Natural killer cell (primary cell): Measurements from ENCODE around the gene SNAPC1. TPM values are rescaled to one million over a fixed set of nuclear protein-coding genes. Genes with fewer than 3 reads are reported as not detected.
A peak's percentile ranks its signal among the peaks of the same experiment; 100 is the strongest.

Experiments
- ATAC-seq, 3 donors: fragments of 150-1000 bp in 2 of 3; fragments of 200-7000 bp in 1 of 3; cut with Tn5 transposase; 1 replicate in 1 of 3; 2 replicates in 2 of 3; pipeline ENCODE4 v1.10.0; 2021; ENCODE audit warnings: mild to moderate bottlenecking in 2 of 3, moderate library complexity in 2 of 3
- DNase-seq, 2 donors: peaks; one replicate each; pipeline versions ENCODE4 v3.0.0 to v3.0.0-alpha.2; 2013 to 2021; ENCODE audit warnings: mixed read lengths in 1 of 2
- H3K27ac ChIP-seq: one replicate; pipeline ENCODE4 v1.5.1; 2013; ENCODE audit warnings: mild to moderate bottlenecking, low read length
- H3K27me3 ChIP-seq: one replicate; pipeline ENCODE4 v1.6.1; 2013; ENCODE audit warnings: low read length; ENCODE audit not compliant: control insufficient read depth, insufficient read depth
- H3K36me3 ChIP-seq: one replicate; pipeline ENCODE4 v1.6.1; 2013; ENCODE audit warnings: low read length; ENCODE audit not compliant: control insufficient read depth, insufficient read depth
- H3K4me1 ChIP-seq: one replicate; pipeline ENCODE4 v1.6.1; 2013; ENCODE audit warnings: low read length; ENCODE audit not compliant: control insufficient read depth, insufficient read depth
- H3K4me3 ChIP-seq: one replicate; pipeline ENCODE4 v1.5.1; 2013; ENCODE audit warnings: low read length
- H3K9me3 ChIP-seq: one replicate; pipeline ENCODE4 v1.6.1; 2013; ENCODE audit warnings: low read length; ENCODE audit not compliant: control insufficient read depth, insufficient read depth
- H3K27ac Mint-ChIP-seq, 2 donors: one replicate each; pipeline ENCODE4 v1.8.0; 2022; ENCODE audit warnings: mild to moderate bottlenecking in 2 of 2, mixed read lengths in 2 of 2, moderate library complexity in 1 of 2
- H3K27me3 Mint-ChIP-seq, 2 donors: one replicate each; pipeline ENCODE4 v1.8.0; 2022; ENCODE audit warnings: low read depth in 2 of 2, mixed read lengths in 2 of 2
- H3K36me3 Mint-ChIP-seq: one replicate; pipeline ENCODE4 v1.8.0; 2022; ENCODE audit warnings: mixed read lengths
- H3K4me1 Mint-ChIP-seq, 2 donors: one replicate each; pipeline ENCODE4 v1.8.0; 2022; ENCODE audit warnings: mixed read lengths in 2 of 2
- H3K4me3 Mint-ChIP-seq: one replicate; pipeline ENCODE4 v1.8.0; 2022; ENCODE audit warnings: mild to moderate bottlenecking, moderate library complexity, mixed read lengths
- H3K9me3 Mint-ChIP-seq, 2 donors: one replicate each; pipeline ENCODE4 v1.8.0; 2022; ENCODE audit warnings: mixed read lengths in 2 of 2
- WGBS: methylation state at CpG from one replicate; pipeline ENCODE4 v1.1.7; 2013; ENCODE audit warnings: missing lambda C conversion rate; ENCODE audit not compliant: insufficient coverage; 5-methylcytosine and 5-hydroxymethylcytosine counted together
- intact Hi-C: fragments of 100-400 bp; cut with micrococcal nuclease; formaldehyde crosslinking; loops from one replicate; pipeline ENCODE4 v1.14.2; 2022
- total RNA-seq, 4 donors: library from RNA; stranded (reverse); fragments of 120-200 nt in 1 of 4; gene quantifications; one replicate each; pipeline versions ENCODE4 v1.2.3 to v1.2.4, GENCODE V29; 2013 to 2022
- TF ChIP-seq, protein P1 (sequence below): fragments of 200-600 bp; IDR thresholded peaks from one replicate; pipeline ENCODE4 v1.8.0; 2022; ENCODE audit warnings: antibody characterized with exemption

Gene SNAPC1
- total RNA-seq, result 1 to 10 TPM; 2.2 to 2.4 (median 2.2) TPM
- 5.9 TPM for total RNA-seq (2013)

- H3K27me3 ChIP-seq, result no peaks in the 10 kb centered on the region
- peaks cover 9 to 10% of the 10 kb centered on the region in 2 donors for H3K27me3 Mint-ChIP-seq
- intact Hi-C loops, result loop anchor here (1.0 to 5.0 kb wide), 2 partner anchors 67 to 1515 kb away; partner anchors contain the start of genes HIF1A and PPM1A
- WGBS, result under 1% methylated on average over 49 of the region's 49 CpGs
- peak within 1 kb of the TSS; percentile 96 to 97 for H3K27ac Mint-ChIP-seq
- peak within 1 kb of the TSS; percentile 95 for H3K4me3 ChIP-seq
- H3K9me3 Mint-ChIP-seq, result no peaks in the 10 kb centered on the region
- peaks cover 18% of the 10 kb centered on the region for H3K4me1 ChIP-seq
- H3K4me3 Mint-ChIP-seq, result peak within 1 kb of the TSS; percentile 97
- H3K36me3 ChIP-seq, result no peaks in the 10 kb centered on the region
- H3K36me3 Mint-ChIP-seq, result no peaks in the 10 kb centered on the region
- DNase-seq (peak; percentile 95 to 100), ATAC-seq (peak; percentile 93 to 99 (median 96))
- no peaks in the 10 kb centered on the region for H3K9me3 ChIP-seq
- TF ChIP-seq, protein P1, sequence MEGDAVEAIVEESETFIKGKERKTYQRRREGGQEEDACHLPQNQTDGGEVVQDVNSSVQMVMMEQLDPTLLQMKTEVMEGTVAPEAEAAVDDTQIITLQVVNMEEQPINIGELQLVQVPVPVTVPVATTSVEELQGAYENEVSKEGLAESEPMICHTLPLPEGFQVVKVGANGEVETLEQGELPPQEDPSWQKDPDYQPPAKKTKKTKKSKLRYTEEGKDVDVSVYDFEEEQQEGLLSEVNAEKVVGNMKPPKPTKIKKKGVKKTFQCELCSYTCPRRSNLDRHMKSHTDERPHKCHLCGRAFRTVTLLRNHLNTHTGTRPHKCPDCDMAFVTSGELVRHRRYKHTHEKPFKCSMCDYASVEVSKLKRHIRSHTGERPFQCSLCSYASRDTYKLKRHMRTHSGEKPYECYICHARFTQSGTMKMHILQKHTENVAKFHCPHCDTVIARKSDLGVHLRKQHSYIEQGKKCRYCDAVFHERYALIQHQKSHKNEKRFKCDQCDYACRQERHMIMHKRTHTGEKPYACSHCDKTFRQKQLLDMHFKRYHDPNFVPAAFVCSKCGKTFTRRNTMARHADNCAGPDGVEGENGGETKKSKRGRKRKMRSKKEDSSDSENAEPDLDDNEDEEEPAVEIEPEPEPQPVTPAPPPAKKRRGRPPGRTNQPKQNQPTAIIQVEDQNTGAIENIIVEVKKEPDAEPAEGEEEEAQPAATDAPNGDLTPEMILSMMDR, result no peak
- peak within 1 kb of the TSS; percentile 96 for H3K27ac ChIP-seq
- H3K4me1 Mint-ChIP-seq, result peaks cover 25 to 37% of the 10 kb centered on the region in 2 donors
Measured at GRCh38 chr14:61761959-61762786, at the start of gene SNAPC1. Gene SNAPC1 (plus strand): TSS chr14:61762420. CDS start chr14:61762461, 41 bp downstream.

DNA sequence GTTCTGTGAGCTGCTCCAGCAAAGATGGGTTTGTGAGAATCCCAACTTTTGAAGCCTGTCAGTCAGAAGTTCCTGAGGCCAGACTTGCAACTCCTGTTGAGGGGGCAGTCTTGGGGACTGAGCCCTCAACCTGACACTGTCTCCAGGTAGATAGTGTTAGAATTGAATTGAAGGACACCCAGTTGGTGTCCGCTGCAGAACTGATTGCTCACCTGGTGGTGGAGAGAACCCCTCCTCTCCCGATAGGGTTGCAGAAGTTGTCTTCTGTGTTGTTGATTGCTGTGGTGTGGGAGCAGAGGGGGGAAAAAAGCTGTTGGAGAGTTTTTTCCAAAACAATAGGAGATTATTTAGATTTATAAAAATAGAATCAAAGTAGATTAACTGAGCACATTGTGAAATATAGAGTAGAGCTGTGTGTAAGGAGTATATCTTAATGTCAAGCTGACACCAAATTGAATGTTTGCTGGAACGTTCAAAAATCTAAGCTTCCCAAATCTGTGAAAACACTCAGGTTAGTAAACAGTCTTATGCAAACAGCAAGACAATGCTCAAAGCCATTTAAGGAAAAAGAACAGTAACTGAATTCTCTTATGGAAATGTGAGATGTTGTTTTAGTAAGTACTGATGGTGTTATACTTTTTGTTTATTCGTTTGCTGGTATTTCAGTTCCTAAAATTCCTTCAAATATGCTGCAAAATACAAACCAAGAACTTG is 48.3 kb upstream of the SNAPC1 start:
- H3K9me3 Mint-ChIP-seq, result no peaks in the 10 kb centered on the region
- H3K36me3 ChIP-seq, result no peaks in the 10 kb centered on the region
- H3K4me3 ChIP-seq, result no peak overlapping the region
- H3K4me1 Mint-ChIP-seq, result peaks cover 56 to 59% of the 10 kb centered on the region in 2 donors
- no peak overlapping the region for H3K27ac Mint-ChIP-seq
- TF ChIP-seq, protein P1, result no peak
- H3K4me3 Mint-ChIP-seq, result no peak overlapping the region
- no peaks in the 10 kb centered on the region for H3K9me3 ChIP-seq
- H3K27me3 ChIP-seq, result no peaks in the 10 kb centered on the region
- H3K27ac ChIP-seq, result no peak overlapping the region
- H3K4me1 ChIP-seq, result peaks cover 21% of the 10 kb centered on the region
- ATAC-seq, result no peak
- intact Hi-C loops, result loop anchor here (2.0 kb wide), 1 partner anchor 15 kb away; no protein-coding TSS in a partner anchor
- DNase-seq, result no peak
- 75% methylated on average over 3 of the region's 4 CpGs for WGBS
- H3K27me3 Mint-ChIP-seq, result no peaks in the 10 kb centered on the region
- no peaks in the 10 kb centered on the region for H3K36me3 Mint-ChIP-seq

DNA sequence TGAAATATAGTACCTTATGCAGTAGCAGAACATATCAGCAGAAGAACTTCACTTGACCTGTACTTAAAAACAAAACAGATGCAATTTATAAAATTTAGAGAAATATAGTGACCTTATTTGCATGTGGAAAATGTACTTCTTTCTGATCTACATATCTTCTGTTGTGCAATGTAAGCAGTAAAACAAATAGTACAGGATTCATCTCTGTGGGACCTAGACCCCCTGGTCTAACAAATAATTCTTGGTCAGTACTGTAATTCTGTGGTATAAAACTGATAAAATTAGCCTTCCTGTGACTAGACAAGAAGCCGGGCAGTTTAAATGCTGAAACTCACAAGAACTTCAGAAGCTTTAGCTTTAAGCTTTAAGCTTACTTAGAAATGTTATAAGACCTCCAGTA is 45.3 kb upstream of the SNAPC1 start:
- Mint-ChIP-seq H3K27me3 (no peaks in the 10 kb centered on the region), H3K4me3 (no peak overlapping the region), H3K36me3 (no peaks in the 10 kb centered on the region), H3K9me3 (no peaks in the 10 kb centered on the region), H3K4me1 (peaks cover 58 to 59% of the 10 kb centered on the region in 2 donors), H3K27ac (no peak overlapping the region)
- H3K27me3 ChIP-seq, result no peaks in the 10 kb centered on the region
- peaks cover 20% of the 10 kb centered on the region for H3K4me1 ChIP-seq
- intact Hi-C loops, result no loop called here
- no peaks in the 10 kb centered on the region for H3K9me3 ChIP-seq
- H3K4me3 ChIP-seq, result no peak overlapping the region
- H3K27ac ChIP-seq, result no peak overlapping the region
- WGBS, result 25% methylated on average over 1 of the region's 1 CpG
- H3K36me3 ChIP-seq, result peaks cover 8% of the 10 kb centered on the region
- TF ChIP-seq, protein P1, result no peak
- no peak for DNase-seq
- no peak for ATAC-seq
